Measurements from ENCODE around the gene TMEM135. TPM values are rescaled to one million over a fixed set of nuclear protein-coding genes. Genes with fewer than 3 reads are reported as not detected.

TMEM135 gene
- total RNA-seq, 2 experiments from 2014 or later: 14.1 to 15.6 TPM

DNA sequence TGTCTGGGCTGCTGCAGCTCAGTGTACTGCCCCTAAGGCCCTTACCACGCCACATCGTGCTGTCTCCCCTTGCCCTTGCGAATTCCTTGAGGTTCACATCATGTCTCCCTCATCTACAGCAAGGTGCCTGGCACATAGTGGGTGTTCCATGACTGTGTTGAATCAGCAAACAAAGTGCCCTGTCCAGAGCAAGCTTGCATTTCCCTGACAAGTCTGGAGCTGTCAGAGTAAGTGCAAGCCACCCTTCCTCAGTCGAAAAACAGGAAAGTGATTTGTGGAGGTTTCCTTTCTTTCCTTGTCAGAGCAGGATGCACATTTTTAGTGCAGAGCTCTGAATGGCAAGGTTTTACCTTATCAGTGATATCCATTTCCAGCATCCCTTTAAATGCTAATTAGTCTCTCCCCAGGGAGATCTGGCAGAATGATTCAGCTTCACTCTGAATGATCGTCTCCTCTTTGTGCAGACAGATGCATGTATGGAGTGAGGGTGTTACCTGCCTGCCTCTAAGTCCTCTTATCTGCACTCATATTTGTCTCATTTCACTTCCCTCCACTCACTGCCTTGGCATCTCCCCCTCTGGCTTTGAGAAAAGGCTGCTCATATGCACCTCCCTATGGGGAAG lies 331.2 kb downstream of the TMEM135 start:
- Histone ChIP-seq H3K36me3 (ENCODE audit: insufficient read depth, low read length) (no peaks in the 10 kb centered on the region), H3K4me3 (ENCODE audit: low read length) (no peak overlapping the region), H3K9me3 (ENCODE audit: control insufficient read depth in 1 of 2, insufficient read depth in 1 of 2, low read length in 2 of 2) (no peaks in the 10 kb centered on the region), H3K4me1 (ENCODE audit: insufficient read depth, low read length) (no peaks in the 10 kb centered on the region), H3K27ac (ENCODE audit: low read depth in 1 of 2, low read length in 2 of 2) (no peak overlapping the region), H3K27me3 (ENCODE audit: control insufficient read depth in 1 of 2, insufficient read depth in 2 of 2, low read length in 2 of 2) (no peaks in the 10 kb centered on the region)
- no peak for ATAC-seq (ENCODE audit: poor library complexity)
- H3K4me1 Mint-ChIP-seq (ENCODE audit: low read depth): no peaks in the 10 kb centered on the region
- H3K27ac Mint-ChIP-seq: no peak overlapping the region
- CTCF ChIA-PET: no interaction called here
- H3K36me3 Mint-ChIP-seq (ENCODE audit: low read depth): no peaks in the 10 kb centered on the region
- TF ChIP-seq, protein P1, sequence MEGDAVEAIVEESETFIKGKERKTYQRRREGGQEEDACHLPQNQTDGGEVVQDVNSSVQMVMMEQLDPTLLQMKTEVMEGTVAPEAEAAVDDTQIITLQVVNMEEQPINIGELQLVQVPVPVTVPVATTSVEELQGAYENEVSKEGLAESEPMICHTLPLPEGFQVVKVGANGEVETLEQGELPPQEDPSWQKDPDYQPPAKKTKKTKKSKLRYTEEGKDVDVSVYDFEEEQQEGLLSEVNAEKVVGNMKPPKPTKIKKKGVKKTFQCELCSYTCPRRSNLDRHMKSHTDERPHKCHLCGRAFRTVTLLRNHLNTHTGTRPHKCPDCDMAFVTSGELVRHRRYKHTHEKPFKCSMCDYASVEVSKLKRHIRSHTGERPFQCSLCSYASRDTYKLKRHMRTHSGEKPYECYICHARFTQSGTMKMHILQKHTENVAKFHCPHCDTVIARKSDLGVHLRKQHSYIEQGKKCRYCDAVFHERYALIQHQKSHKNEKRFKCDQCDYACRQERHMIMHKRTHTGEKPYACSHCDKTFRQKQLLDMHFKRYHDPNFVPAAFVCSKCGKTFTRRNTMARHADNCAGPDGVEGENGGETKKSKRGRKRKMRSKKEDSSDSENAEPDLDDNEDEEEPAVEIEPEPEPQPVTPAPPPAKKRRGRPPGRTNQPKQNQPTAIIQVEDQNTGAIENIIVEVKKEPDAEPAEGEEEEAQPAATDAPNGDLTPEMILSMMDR (IDR thresholded peaks at IDR 0.05): no peak
- DNase-seq: no peak
- H3K4me3 Mint-ChIP-seq: no peak overlapping the region
- POLR2A ChIA-PET: no interaction called here
- peaks cover 8% of the 10 kb centered on the region for H3K27me3 Mint-ChIP-seq
- intact Hi-C loops (cut with DNase I, micrococcal nuclease): no loop called here
- H3K9me3 Mint-ChIP-seq: no peaks in the 10 kb centered on the region

DNA sequence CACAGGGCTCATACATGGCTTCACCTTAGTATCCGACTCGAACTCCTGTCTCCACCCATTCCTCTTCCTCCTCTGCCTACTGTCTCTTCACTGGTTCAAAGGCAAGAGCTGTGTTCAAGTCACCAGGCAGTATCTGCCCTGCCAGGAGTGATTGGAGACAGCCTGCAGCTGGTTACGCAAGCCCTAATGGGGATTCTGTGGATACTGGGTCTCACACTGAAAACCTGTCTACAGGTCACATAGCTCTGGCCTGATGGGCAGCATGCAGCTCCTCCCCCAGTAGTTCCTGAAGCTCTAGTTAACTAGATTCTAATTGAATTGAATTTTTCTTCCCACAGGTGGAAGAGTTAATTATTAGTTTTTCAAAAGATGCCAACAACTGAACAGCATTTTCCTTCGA lies 332.2 kb downstream of the TMEM135 start:
- peaks cover 9% of the 10 kb centered on the region for H3K27me3 Mint-ChIP-seq
- no peaks in the 10 kb centered on the region for H3K9me3 Mint-ChIP-seq
- ATAC-seq (ENCODE audit: poor library complexity): no peak
- intact Hi-C loops (cut with DNase I, micrococcal nuclease): no loop called here
- H3K27ac ChIP-seq (ENCODE audit: low read depth in 1 of 2, low read length in 2 of 2): no peak overlapping the region
- no peak overlapping the region for H3K4me3 Mint-ChIP-seq
- TF ChIP-seq, protein P1 (IDR thresholded peaks at IDR 0.05): no peak
- H3K36me3 Mint-ChIP-seq (ENCODE audit: low read depth): no peaks in the 10 kb centered on the region
- no peaks in the 10 kb centered on the region for H3K4me1 Mint-ChIP-seq (ENCODE audit: low read depth)
- CTCF ChIA-PET: no interaction called here
- no peaks in the 10 kb centered on the region for H3K9me3 ChIP-seq (ENCODE audit: control insufficient read depth in 1 of 2, insufficient read depth in 1 of 2, low read length in 2 of 2)
- DNase-seq: no peak
- POLR2A ChIA-PET: no interaction called here
- H3K4me3 ChIP-seq (ENCODE audit: low read length): no peak overlapping the region
- no peaks in the 10 kb centered on the region for H3K36me3 ChIP-seq (ENCODE audit: insufficient read depth, low read length)
- no peaks in the 10 kb centered on the region for H3K27me3 ChIP-seq (ENCODE audit: control insufficient read depth in 1 of 2, insufficient read depth in 2 of 2, low read length in 2 of 2)
- H3K27ac Mint-ChIP-seq: no peak overlapping the region
- no peaks in the 10 kb centered on the region for H3K4me1 ChIP-seq (ENCODE audit: insufficient read depth, low read length)

DNA sequence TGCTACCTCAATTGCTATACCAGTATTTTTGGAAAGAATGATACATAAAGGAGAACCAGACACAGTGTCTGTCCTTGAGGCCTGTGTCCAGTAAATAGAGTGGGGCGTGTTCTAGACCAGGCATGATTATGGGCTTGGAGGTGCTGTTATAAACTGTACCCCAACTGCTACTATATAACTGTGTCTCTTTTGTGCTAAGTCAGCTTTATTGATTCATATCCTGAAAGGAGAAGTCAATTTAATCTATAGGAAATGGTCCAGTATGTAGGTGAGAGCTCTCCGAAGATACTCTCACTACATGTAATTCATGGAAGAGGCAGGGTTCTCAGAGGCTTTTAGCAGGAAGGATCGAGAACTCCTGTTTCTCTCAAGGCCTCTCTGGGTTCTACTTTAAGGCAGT lies 334.3 kb downstream of the TMEM135 start:
- TF ChIP-seq, protein P1 (IDR thresholded peaks at IDR 0.05): no peak
- Histone ChIP-seq H3K4me3 (ENCODE audit: low read length) (no peak overlapping the region), H3K27ac (ENCODE audit: low read depth in 1 of 2, low read length in 2 of 2) (no peak overlapping the region), H3K36me3 (ENCODE audit: insufficient read depth, low read length) (no peaks in the 10 kb centered on the region), H3K9me3 (ENCODE audit: control insufficient read depth in 1 of 2, insufficient read depth in 1 of 2, low read length in 2 of 2) (no peaks in the 10 kb centered on the region), H3K4me1 (ENCODE audit: insufficient read depth, low read length) (no peaks in the 10 kb centered on the region), H3K27me3 (ENCODE audit: control insufficient read depth in 1 of 2, insufficient read depth in 2 of 2, low read length in 2 of 2) (no peaks in the 10 kb centered on the region)
- intact Hi-C loops (cut with DNase I, micrococcal nuclease): no loop called here
- no peak for ATAC-seq (ENCODE audit: poor library complexity)
- H3K36me3 Mint-ChIP-seq (ENCODE audit: low read depth): no peaks in the 10 kb centered on the region
- POLR2A ChIA-PET: no interaction called here
- no peak for DNase-seq
- CTCF ChIA-PET: no interaction called here
- H3K27me3 Mint-ChIP-seq: peaks cover 9% of the 10 kb centered on the region
- no peaks in the 10 kb centered on the region for H3K9me3 Mint-ChIP-seq
- no peak overlapping the region for H3K4me3 Mint-ChIP-seq
- no peaks in the 10 kb centered on the region for H3K4me1 Mint-ChIP-seq (ENCODE audit: low read depth)
- H3K27ac Mint-ChIP-seq: no peak overlapping the region

Other genes with a start within 250 kb of the TMEM135 start
- under 1 TPM in 1 of 2 experiments, not detected in 1; 0.05 TPM for gene PRSS23, start 237.4 kb upstream of the TMEM135 start, total RNA-seq
- not detected for gene FZD4, start 82.5 kb upstream of the TMEM135 start, total RNA-seq